Tibial nerve (tissue), 4 donors: ENCODE measurements around the gene PHLPP1. TPM values are rescaled to one million over a fixed set of nuclear protein-coding genes. Genes with fewer than 3 reads are reported as not detected.

Experiments
- DNase-seq, 2 donors: peaks; one replicate each; pipeline ENCODE4 v3.0.0-alpha.2; 2019; ENCODE audit warnings: low spot score in 2 of 2
- H3K27ac ChIP-seq, 4 donors: fragments of 200-600 bp; sonication (generic) in 3 of 4; one replicate each; pipeline ENCODE4 v1.5.1; 2017 to 2019; ENCODE audit warnings: mild to moderate bottlenecking in 1 of 4
- H3K27me3 ChIP-seq, 2 donors: fragments of 200-600 bp; sonication (generic) in 1 of 2; one replicate each; pipeline versions ENCODE4 v1.5.1 to v1.6.0; 2017 to 2019
- H3K36me3 ChIP-seq, 3 donors: fragments of 200-600 bp; sonication (generic); one replicate each; pipeline ENCODE4 v1.5.1; 2018 to 2019
- H3K4me1 ChIP-seq, 4 donors: fragments of 200-600 bp; sonication (generic) in 3 of 4; one replicate each; pipeline ENCODE4 v1.5.1; 2017 to 2019
- H3K4me3 ChIP-seq, 4 donors: fragments of 200-600 bp; sonication (generic) in 3 of 4; one replicate each; pipeline ENCODE4 v1.5.1; 2017 to 2019; ENCODE audit warnings: mild to moderate bottlenecking in 1 of 4, moderate library complexity in 1 of 4
- H3K9me3 ChIP-seq, 4 donors: fragments of 200-600 bp; sonication (generic) in 3 of 4; one replicate each; pipeline ENCODE4 v1.5.1; 2017 to 2019
- EP300 ChIP-seq, 2 donors: sonication (generic); formaldehyde crosslinking; IDR thresholded peaks; one replicate each; pipeline ENCODE4 v1.6.1; 2017; ENCODE audit warnings: antibody characterized with exemption in 2 of 2, mild to moderate bottlenecking in 1 of 2
- POLR2A ChIP-seq, 2 donors: fragments of 450-650 bp; IDR thresholded peaks; one replicate each; pipeline ENCODE4 v1.6.1; 2017; ENCODE audit warnings: antibody characterized with exemption in 2 of 2, mild to moderate bottlenecking in 2 of 2, moderate library complexity in 2 of 2
- WGBS, 2 donors: methylation state at CpG; one replicate each; pipeline ENCODE4 v1.1.5; 2018; 5-methylcytosine and 5-hydroxymethylcytosine counted together
- total RNA-seq, 4 donors: library from RNA; depleted of rRNA; stranded (reverse); fragments of >200 nt; gene quantifications; one replicate each; pipeline ENCODE4 v1.1.0, GENCODE V29; 2016
- TF ChIP-seq, protein P1 (sequence below), 5 experiments: fragments of 200-600 bp in 3 of 5; fragments of 450-650 bp in 2 of 5; sonication (generic) in 3 of 5; IDR thresholded peaks; one replicate each; pipeline ENCODE4 v1.5.1; 2016 to 2019; ENCODE audit warnings: antibody characterized with exemption in 5 of 5, mild to moderate bottlenecking in 3 of 5, moderate library complexity in 2 of 5

Gene PHLPP1
- total RNA-seq, 4 donors from 2014 or later, result 11.4 to 16.1 (median 14.5) TPM

DNA sequence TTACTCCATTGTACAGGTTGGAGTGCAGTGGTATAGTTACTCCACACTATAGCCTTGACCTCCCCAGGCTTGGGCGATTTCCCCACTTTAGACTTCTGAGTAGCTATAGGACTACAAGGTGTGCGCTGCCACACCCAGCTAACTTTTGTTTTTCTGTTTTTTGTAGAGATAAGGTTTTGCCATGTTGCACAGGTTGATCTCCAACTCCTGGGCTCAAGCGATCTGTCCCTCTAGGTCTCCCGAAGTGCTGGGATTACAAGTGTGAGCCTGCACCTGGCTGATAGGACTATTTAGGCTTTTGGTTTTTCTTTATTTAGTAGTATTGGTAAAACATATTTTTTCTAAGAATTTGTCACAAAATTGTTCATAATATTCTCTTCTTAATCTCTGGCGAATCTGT is 121.7 kb downstream of the PHLPP1 start:
- Histone ChIP-seq H3K27me3 (no peaks in the 10 kb centered on the region), H3K27ac (no peak overlapping the region), H3K9me3 (no peaks in the 10 kb centered on the region), H3K36me3 (no peaks in the 10 kb centered on the region), H3K4me1 (peaks cover 0 to 5% (median 0%) of the 10 kb centered on the region in 4 donors), H3K4me3 (no peak overlapping the region)
- no peak for DNase-seq
- TF ChIP-seq, protein P1, sequence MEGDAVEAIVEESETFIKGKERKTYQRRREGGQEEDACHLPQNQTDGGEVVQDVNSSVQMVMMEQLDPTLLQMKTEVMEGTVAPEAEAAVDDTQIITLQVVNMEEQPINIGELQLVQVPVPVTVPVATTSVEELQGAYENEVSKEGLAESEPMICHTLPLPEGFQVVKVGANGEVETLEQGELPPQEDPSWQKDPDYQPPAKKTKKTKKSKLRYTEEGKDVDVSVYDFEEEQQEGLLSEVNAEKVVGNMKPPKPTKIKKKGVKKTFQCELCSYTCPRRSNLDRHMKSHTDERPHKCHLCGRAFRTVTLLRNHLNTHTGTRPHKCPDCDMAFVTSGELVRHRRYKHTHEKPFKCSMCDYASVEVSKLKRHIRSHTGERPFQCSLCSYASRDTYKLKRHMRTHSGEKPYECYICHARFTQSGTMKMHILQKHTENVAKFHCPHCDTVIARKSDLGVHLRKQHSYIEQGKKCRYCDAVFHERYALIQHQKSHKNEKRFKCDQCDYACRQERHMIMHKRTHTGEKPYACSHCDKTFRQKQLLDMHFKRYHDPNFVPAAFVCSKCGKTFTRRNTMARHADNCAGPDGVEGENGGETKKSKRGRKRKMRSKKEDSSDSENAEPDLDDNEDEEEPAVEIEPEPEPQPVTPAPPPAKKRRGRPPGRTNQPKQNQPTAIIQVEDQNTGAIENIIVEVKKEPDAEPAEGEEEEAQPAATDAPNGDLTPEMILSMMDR (IDR thresholded peaks at IDR 0.05), result no peak
- WGBS, 2 donors, result 92 to 97% methylated on average over 5 of the region's 5 CpGs

DNA sequence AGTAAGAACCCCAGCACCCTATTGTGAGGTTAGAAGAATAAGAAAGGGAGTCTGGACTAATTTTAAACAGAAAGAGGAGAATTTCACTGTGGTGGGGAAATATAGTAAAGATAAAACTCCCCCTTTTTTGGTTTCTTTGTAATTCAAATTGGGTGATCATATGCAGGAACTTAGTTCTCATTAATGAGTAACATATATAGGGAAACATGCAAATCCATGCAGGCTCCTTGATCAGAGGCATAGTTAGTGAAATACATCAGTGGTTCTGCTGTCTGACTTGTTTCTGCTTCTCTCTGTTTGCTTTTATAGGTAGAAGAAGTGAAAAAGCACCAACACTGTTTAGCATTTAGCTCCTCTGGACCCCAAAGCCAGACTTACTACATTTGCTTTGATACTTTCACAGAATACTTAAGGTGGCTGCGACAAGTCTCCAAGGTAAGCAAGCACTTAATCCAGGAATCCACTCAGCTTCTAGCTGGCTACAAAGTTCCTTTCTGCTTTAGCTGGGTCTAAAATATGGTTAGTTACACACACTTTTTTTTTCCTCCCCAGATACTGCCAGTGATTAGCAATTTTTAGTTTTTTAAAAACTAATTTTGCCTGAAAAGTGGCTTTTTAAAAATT is 123.2 kb downstream of the PHLPP1 start:
- Histone ChIP-seq H3K4me1 (no peaks in the 10 kb centered on the region), H3K36me3 (no peaks in the 10 kb centered on the region), H3K9me3 (no peaks in the 10 kb centered on the region), H3K27ac (no peak overlapping the region), H3K4me3 (no peak overlapping the region), H3K27me3 (no peaks in the 10 kb centered on the region)
- TF ChIP-seq, protein P1 (IDR thresholded peaks at IDR 0.05), result no peak
- no peak for TF ChIP-seq POLR2A (IDR thresholded peaks at IDR 0.05)
- no peak for TF ChIP-seq EP300 (IDR thresholded peaks at IDR 0.05)
- no peak for DNase-seq
- WGBS, 2 donors, result 88 to 91% methylated on average over 1 of the region's 1 CpG

DNA sequence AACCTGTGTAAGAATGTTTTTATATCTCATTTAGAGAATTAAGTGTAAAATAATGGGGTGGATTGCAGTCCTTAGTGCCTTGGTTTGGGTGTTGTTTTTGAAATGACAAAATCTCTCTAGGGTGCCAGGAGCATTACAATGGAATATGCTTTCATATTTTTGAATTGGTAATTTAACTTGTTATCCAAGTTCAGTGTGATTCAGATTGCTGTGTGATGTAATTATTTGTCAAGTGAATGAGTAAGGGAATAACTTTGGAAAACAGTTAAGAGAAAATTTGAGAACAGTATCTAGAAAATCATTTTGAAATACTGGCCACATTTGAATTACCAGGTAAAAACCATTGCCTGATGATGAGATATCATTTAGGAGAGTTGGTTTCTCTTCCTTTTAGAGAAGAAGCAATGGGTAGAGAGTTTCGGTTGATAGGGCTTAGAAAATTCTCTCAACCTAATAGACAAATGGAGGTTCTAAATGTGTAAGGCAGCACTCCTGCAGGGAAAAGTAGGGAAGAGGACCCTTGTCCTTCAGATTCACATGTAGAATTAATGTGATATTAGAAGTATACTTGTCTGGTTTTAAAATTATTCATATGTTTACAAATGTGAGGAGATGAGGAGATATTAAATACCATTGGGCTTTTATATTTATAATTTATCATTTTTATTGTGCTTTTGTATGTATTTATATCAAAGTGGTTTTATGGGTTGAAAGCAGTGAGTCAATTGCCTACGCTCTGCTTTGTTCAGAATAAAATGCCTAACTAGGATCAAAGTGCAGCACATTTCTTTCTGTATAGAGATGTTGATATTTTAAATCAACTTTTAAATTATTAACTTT is 124.8 kb downstream of the PHLPP1 start:
- 84 to 92% methylated on average over 2 of the region's 2 CpGs for WGBS, 2 donors
- Histone ChIP-seq H3K36me3 (no peaks in the 10 kb centered on the region), H3K4me3 (no peak overlapping the region), H3K4me1 (no peaks in the 10 kb centered on the region), H3K27me3 (no peaks in the 10 kb centered on the region), H3K9me3 (no peaks in the 10 kb centered on the region), H3K27ac (no peak overlapping the region)
- TF ChIP-seq, protein P1 (IDR thresholded peaks at IDR 0.05), result no peak
- TF ChIP-seq POLR2A (IDR thresholded peaks at IDR 0.05), result no peak
- no peak for TF ChIP-seq EP300 (IDR thresholded peaks at IDR 0.05)
- no peak for DNase-seq

DNA sequence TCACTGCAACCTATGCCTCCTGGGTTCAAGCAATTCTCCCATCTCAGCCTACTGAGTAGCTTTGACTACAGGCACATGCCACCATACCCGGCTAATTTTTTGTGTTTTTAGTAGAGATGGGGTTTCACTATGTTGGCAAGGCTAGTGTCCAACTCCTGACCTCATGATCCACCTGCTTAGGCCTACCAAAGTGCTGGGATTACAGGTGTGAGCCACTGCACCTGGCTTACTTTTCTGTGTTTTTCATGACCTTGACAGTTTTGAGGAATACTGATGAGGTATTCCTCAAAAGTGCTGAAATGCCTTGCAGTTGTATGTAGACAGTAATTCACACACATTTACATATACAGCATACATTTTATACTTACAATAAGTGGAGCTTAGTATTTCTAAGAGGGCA is 126.1 kb downstream of the PHLPP1 start:
- WGBS, 2 donors, result 83 to 100% methylated on average over 1 of the region's 1 CpG
- no peak for DNase-seq
- Histone ChIP-seq H3K36me3 (no peaks in the 10 kb centered on the region), H3K27me3 (no peaks in the 10 kb centered on the region), H3K4me3 (no peak overlapping the region), H3K27ac (no peak overlapping the region), H3K4me1 (no peaks in the 10 kb centered on the region), H3K9me3 (no peaks in the 10 kb centered on the region)
- no peak for TF ChIP-seq POLR2A (IDR thresholded peaks at IDR 0.05)
- no peak for TF ChIP-seq EP300 (IDR thresholded peaks at IDR 0.05)
- TF ChIP-seq, protein P1 (IDR thresholded peaks at IDR 0.05), result no peak

DNA sequence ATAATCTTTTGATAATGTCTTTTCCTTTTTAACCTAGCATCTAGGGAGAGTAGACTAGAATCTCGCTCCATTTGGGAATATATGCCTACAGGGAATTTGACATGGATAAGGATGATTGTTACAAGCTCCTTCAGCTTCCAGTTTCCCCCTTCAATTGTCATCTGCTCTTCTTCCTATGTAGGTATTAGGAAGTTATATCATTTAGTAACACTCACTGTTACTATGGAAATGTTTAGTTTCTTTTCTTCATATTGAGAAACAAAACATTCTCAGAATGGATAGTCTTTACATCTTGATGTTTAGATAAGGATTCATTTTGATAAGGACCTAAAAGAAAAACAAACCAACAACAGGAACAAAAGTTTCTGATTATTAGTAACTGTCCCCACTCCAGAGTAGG is 127.6 kb downstream of the PHLPP1 start:
- Histone ChIP-seq H3K27me3 (no peaks in the 10 kb centered on the region), H3K9me3 (no peaks in the 10 kb centered on the region), H3K36me3 (no peaks in the 10 kb centered on the region), H3K27ac (no peak overlapping the region), H3K4me1 (no peaks in the 10 kb centered on the region), H3K4me3 (no peak overlapping the region)
- TF ChIP-seq, protein P1 (IDR thresholded peaks at IDR 0.05), result no peak
- TF ChIP-seq EP300 (IDR thresholded peaks at IDR 0.05) (no peak), POLR2A (IDR thresholded peaks at IDR 0.05) (no peak)
- 95 to 97% methylated on average over 1 of the region's 1 CpG for WGBS, 2 donors
- no peak for DNase-seq
